Measurements from ENCODE around the gene TNFSF12.

TNFSF12 gene

GRCh38 chr17:7508145-7508544 is 40.7 kb upstream of the TNFSF12 start:
- H3K9me2 ChIP-seq (ENCODE audit: low read depth, low read length) = no peaks in the 10 kb centered on the region
- H3K36me3 ChIP-seq (ENCODE audit: insufficient read depth, low read length) = peaks cover 98% of the 10 kb centered on the region
- H3K4me1 ChIP-seq (ENCODE audit: insufficient read depth, low read length, severe bottlenecking) = no peaks in the 10 kb centered on the region

GRCh38 chr17:7508846-7509245 is 40.0 kb upstream of the TNFSF12 start:
- Histone ChIP-seq H3K79me2 (ENCODE audit: insufficient read depth, low read length) (no peaks in the 10 kb centered on the region), H3K4me1 (ENCODE audit: insufficient read depth, low read length, severe bottlenecking) (no peaks in the 10 kb centered on the region), H3K4me3 (ENCODE audit: low read depth, low read length, poor library complexity, severe bottlenecking) (no peak overlapping the region), H2AFZ (ENCODE audit: low read length) (no peak overlapping the region), H4K20me1 (ENCODE audit: insufficient read depth, low read length) (no peaks in the 10 kb centered on the region), H3F3A (ENCODE audit: insufficient read depth, low read length) (no peaks in the 10 kb centered on the region), H3K9me3 (ENCODE audit: low read length) (no peaks in the 10 kb centered on the region), H3K4me2 (ENCODE audit: low read length) (no peak overlapping the region), H3K9me2 (ENCODE audit: low read depth, low read length) (no peaks in the 10 kb centered on the region), H3K27me3 (ENCODE audit: insufficient read depth, low read length) (no peaks in the 10 kb centered on the region), H3K36me3 (ENCODE audit: insufficient read depth, low read length) (peaks cover 98% of the 10 kb centered on the region), H3K27ac (ENCODE audit: low read depth, low read length, poor library complexity, severe bottlenecking) (no peak overlapping the region), H3K9ac (ENCODE audit: low read length) (no peak overlapping the region)
- TF ChIP-seq, protein P1, sequence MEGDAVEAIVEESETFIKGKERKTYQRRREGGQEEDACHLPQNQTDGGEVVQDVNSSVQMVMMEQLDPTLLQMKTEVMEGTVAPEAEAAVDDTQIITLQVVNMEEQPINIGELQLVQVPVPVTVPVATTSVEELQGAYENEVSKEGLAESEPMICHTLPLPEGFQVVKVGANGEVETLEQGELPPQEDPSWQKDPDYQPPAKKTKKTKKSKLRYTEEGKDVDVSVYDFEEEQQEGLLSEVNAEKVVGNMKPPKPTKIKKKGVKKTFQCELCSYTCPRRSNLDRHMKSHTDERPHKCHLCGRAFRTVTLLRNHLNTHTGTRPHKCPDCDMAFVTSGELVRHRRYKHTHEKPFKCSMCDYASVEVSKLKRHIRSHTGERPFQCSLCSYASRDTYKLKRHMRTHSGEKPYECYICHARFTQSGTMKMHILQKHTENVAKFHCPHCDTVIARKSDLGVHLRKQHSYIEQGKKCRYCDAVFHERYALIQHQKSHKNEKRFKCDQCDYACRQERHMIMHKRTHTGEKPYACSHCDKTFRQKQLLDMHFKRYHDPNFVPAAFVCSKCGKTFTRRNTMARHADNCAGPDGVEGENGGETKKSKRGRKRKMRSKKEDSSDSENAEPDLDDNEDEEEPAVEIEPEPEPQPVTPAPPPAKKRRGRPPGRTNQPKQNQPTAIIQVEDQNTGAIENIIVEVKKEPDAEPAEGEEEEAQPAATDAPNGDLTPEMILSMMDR (IDR thresholded peaks at IDR 0.05; ENCODE audit: low read length) = no peak
- no peak for TF ChIP-seq EZH2 (IDR thresholded peaks at IDR 0.05; ENCODE audit: borderline replicate concordance, low read length)

More at GRCh38 chr17:7508145-7508544, 40.7 kb upstream of the TNFSF12 start:
- Histone ChIP-seq H3K27ac (ENCODE audit: low read depth, low read length, poor library complexity, severe bottlenecking) (no peak overlapping the region), H4K20me1 (ENCODE audit: insufficient read depth, low read length) (no peaks in the 10 kb centered on the region), H3K9ac (ENCODE audit: low read length) (no peak overlapping the region), H3K27me3 (ENCODE audit: insufficient read depth, low read length) (no peaks in the 10 kb centered on the region), H3K4me2 (ENCODE audit: low read length) (no peak overlapping the region), H3F3A (ENCODE audit: insufficient read depth, low read length) (no peaks in the 10 kb centered on the region), H3K9me3 (ENCODE audit: low read length) (no peaks in the 10 kb centered on the region), H3K79me2 (ENCODE audit: insufficient read depth, low read length) (no peaks in the 10 kb centered on the region), H3K4me3 (ENCODE audit: low read depth, low read length, poor library complexity, severe bottlenecking) (no peak overlapping the region), H2AFZ (ENCODE audit: low read length) (no peak overlapping the region)
- TF ChIP-seq, protein P1 (IDR thresholded peaks at IDR 0.05; ENCODE audit: low read length) = no peak
- no peak for TF ChIP-seq EZH2 (IDR thresholded peaks at IDR 0.05; ENCODE audit: borderline replicate concordance, low read length)

DNA sequence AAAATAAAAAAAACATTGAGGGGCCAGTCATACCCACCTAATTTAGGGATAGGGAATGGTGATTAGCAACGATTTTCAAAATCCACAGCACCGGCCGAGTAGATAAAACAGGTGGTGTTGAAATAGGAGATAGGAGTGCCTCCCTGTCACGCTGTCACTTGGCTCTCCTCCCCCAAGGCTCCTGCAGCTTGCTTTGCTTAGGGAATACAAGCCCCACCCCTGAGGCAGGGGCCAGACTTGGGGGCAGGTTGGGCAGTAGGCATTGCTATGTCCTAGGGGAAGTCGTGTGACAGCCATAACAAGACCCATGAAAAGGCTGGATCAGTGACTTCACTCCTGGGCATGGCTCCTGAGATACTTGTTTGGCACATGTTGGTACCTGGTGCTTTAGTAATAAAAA is 38.9 kb upstream of the TNFSF12 start:
- Histone ChIP-seq H3K27ac (ENCODE audit: low read depth, low read length, poor library complexity, severe bottlenecking) (no peak overlapping the region), H3K4me2 (ENCODE audit: low read length) (no peak overlapping the region), H3F3A (ENCODE audit: insufficient read depth, low read length) (no peaks in the 10 kb centered on the region), H3K9me3 (ENCODE audit: low read length) (no peaks in the 10 kb centered on the region), H3K79me2 (ENCODE audit: insufficient read depth, low read length) (no peaks in the 10 kb centered on the region), H3K9me2 (ENCODE audit: low read depth, low read length) (no peaks in the 10 kb centered on the region), H3K36me3 (ENCODE audit: insufficient read depth, low read length) (peaks cover 87% of the 10 kb centered on the region), H4K20me1 (ENCODE audit: insufficient read depth, low read length) (no peaks in the 10 kb centered on the region), H3K27me3 (ENCODE audit: insufficient read depth, low read length) (no peaks in the 10 kb centered on the region), H3K4me1 (ENCODE audit: insufficient read depth, low read length, severe bottlenecking) (no peaks in the 10 kb centered on the region), H3K9ac (ENCODE audit: low read length) (no peak overlapping the region), H2AFZ (ENCODE audit: low read length) (no peak overlapping the region), H3K4me3 (ENCODE audit: low read depth, low read length, poor library complexity, severe bottlenecking) (no peak overlapping the region)
- no peak for TF ChIP-seq EZH2 (IDR thresholded peaks at IDR 0.05; ENCODE audit: borderline replicate concordance, low read length)
- TF ChIP-seq, protein P1 (IDR thresholded peaks at IDR 0.05; ENCODE audit: low read length) = no peak

Data from OCI-LY1 (cell line).